HG03442 (cell line): ENCODE results near the gene RNF227.
"Not testable (repeated sequence)": the region's sequence is repeated elsewhere in the genome, so short reads cannot be mapped to it uniquely, and the experiment has no call there.

Experiments
- ATAC-seq: cut with Tn5 transposase; IDR thresholded peaks from one replicate; pipeline ENCODE4 v1.9.1; 2021; ENCODE audit warnings: mild to moderate bottlenecking, moderate library complexity; ENCODE audit not compliant: unreplicated experiment

RNF227 gene

GRCh38 chr17:7864995-7865650 lies 51.0 kb downstream of the RNF227 start:
- no peak for ATAC-seq

DNA sequence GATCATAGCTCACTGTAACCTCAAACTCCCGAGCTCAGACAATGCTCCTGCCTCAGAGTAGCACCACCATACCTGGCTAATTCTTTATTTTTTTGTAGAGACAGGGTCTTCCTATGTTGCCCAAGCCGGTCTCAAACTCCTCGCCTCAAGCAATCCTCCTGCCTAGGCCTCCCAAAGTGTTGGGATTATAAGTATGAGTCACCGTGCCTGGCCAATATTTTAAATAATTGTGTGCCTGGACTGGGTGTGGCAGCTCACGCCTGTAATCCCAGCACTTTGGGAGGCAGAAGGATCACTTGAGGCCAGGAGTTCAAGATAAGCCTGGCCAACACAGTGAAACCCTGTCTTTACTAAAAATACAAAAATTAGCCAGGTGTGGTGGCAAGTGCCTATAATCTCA lies 51.7 kb downstream of the RNF227 start:
- ATAC-seq = not testable (repeated sequence)
